IPS-NIHi11 (cell line): ENCODE measurements around the gene GPANK1.
A peak's percentile ranks its signal among the peaks of the same experiment; 100 is the strongest.

ENCODE experiments used
- DNase-seq: peaks from one replicate; pipeline ENCODE4 v3.0.0; 2012; ENCODE audit warnings: mixed read lengths, low spot score

Gene GPANK1

GRCh38 chr6:31639449-31639861 lies 25.3 kb downstream of the GPANK1 start:
- DNase-seq: no peak

- no peak for DNase-seq
Measured at GRCh38 chr6:31639043-31639442, 25.8 kb downstream of the GPANK1 start.

- DNase-seq: no peak
Measured at GRCh38 chr6:31636698-31637596, 27.9 kb downstream of the GPANK1 start.

GRCh38 chr6:31634969-31635575 lies 29.7 kb downstream of the GPANK1 start:
- DNase-seq: no peak

GRCh38 chr6:31634131-31634530 lies 30.7 kb downstream of the GPANK1 start:
- DNase-seq: no peak

GRCh38 chr6:31633447-31633846 lies 31.4 kb downstream of the GPANK1 start:
- DNase-seq: no peak

- no peak for DNase-seq
Measured at GRCh38 chr6:31632279-31632946, 32.4 kb downstream of the GPANK1 start.

- peak; percentile 27 for DNase-seq
Measured at GRCh38 chr6:31631681-31632278, 33.0 kb downstream of the GPANK1 start.

- DNase-seq: no peak
Measured at GRCh38 chr6:31631209-31631608, 33.6 kb downstream of the GPANK1 start.

- DNase-seq: no peak
Measured at GRCh38 chr6:31630177-31630934, 34.4 kb downstream of the GPANK1 start.

GRCh38 chr6:31629014-31629413 lies 35.8 kb downstream of the GPANK1 start:
- DNase-seq: no peak

- no peak for DNase-seq
Measured at GRCh38 chr6:31627690-31628287, 37.0 kb downstream of the GPANK1 start.

GRCh38 chr6:31626952-31627351 lies 37.8 kb downstream of the GPANK1 start:
- no peak for DNase-seq

GRCh38 chr6:31624070-31624469 lies 40.7 kb downstream of the GPANK1 start:
- DNase-seq: no peak

- DNase-seq: no peak
Measured at GRCh38 chr6:31622684-31623091, 42.1 kb downstream of the GPANK1 start.

GRCh38 chr6:31621991-31622390 lies 42.8 kb downstream of the GPANK1 start:
- DNase-seq: no peak

GRCh38 chr6:31621320-31621939 lies 43.4 kb downstream of the GPANK1 start:
- no peak for DNase-seq

GRCh38 chr6:31620586-31621319 lies 44.0 kb downstream of the GPANK1 start, which contains the start of gene PRRC2A:
PRRC2A (plus strand) TSS chr6:31620715; CDS start chr6:31622790, 2,075 bp downstream.
- DNase-seq: peak; percentile 96

GRCh38 chr6:31619805-31620585 lies 44.8 kb downstream of the GPANK1 start:
- peak; percentile 91 for DNase-seq
